HG02970 (cell line): Measurements from ENCODE around the gene PCBP3.
"Not testable (repeated sequence)": the region's sequence is repeated elsewhere in the genome, so short reads cannot be mapped to it uniquely, and the experiment has no call there.

Experiments
- ATAC-seq: cut with Tn5 transposase; IDR thresholded peaks from one replicate; pipeline ENCODE4 v1.9.1; 2021; ENCODE audit warnings: mild to moderate bottlenecking, moderate library complexity, moderate number of reproducible peaks; ENCODE audit not compliant: unreplicated experiment, low FRiP score

PCBP3 gene

DNA sequence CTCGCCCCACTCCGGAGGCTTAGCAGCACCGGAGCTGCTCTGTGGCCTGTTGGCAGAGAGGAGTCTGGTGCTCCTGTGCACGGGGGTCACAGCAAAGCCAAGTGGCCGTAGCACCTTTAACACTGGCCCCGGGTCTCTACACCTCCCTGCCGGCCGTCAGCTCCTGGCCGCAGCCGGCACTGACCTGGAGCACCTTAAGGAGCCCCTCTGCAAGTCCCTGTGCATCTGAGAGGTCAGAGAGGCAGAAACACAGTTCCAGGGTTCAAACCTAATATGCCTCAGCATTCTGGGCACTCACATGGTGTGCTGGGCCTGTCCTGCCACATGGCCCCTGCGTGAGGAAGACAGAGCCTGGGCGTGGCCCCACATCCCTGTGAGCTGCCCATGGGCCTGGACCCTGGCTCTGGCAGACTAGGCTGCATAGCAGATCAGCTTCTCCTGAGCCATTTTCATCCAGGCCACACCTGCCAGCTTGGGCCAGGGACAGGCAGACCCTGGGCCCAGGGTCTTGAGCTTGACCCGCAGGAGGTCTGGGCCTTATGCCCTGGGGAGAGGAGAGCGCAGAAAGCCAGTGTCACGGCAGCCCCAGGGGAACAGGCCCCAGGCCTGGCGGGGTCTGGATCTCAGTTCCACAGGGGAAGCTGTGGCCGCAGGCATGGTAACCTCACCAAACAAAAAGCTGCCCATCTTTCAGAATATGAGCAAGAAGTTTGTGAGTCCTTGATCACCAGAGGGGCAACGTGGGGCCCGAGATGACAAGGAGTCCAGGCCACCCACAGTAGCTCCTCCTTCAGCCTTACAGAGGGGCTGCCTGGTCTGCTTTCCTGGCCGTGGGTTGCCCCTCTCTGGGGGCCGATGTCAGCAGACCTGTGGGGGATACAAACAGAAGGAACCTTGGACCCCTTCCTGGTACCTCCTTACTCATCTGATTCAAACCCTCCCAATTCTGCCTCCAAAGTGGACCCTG, 192.1 kb downstream of the PCBP3 start:
- no peak for ATAC-seq

GRCh38 chr21:45836268-45836655, 192.7 kb downstream of the PCBP3 start:
- no peak for ATAC-seq

- no peak for ATAC-seq
Observed at GRCh38 chr21:45836694-45837670, 193.5 kb downstream of the PCBP3 start.

GRCh38 chr21:45837936-45838335, 194.4 kb downstream of the PCBP3 start:
- ATAC-seq, result no peak

DNA sequence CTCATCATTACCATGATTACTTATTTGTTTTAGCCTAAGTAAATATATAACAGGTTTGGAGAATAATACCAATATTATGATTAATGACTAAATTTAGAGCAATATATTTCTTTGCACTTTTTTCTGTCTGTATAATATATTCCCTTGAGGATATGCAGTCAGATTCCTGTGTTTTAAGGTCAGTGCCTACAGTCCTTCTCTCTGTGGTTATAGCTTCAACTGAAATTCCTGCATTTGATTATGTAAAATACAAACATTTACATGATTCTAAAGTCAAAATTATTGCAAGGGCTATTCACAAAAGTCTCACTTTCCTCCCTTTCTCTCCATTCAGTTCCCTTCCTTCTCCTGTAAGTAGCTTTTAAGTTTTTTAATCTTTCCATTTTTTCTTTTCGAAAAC, 195.1 kb downstream of the PCBP3 start:
- no peak for ATAC-seq

GRCh38 chr21:45839274-45839673, 195.7 kb downstream of the PCBP3 start:
- no peak for ATAC-seq

DNA sequence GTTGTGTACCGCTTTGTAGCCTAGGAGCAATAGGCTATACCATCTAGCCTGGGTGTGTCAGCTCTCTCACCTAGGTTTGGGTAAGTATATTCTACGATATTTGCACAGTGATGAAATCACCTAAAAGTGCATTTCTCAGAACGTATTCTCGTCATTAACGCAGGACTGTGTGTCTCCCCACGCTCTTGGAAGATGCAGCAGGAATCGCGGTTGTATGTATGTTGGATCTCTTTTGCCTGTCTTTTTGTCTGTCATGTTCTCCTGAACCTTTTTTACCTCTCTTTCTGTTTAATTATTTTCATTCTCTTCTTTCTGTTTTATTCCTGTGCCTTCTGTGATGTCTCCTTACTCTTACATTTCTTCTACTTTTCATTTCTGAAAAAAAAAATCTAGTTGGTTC, 197.5 kb downstream of the PCBP3 start:
- no peak for ATAC-seq

GRCh38 chr21:45843426-45843825, 199.9 kb downstream of the PCBP3 start:
- ATAC-seq, result no peak

- no peak for ATAC-seq
Observed at GRCh38 chr21:45844181-45844580, 200.7 kb downstream of the PCBP3 start.

- ATAC-seq, result no peak
Observed at GRCh38 chr21:45845063-45845769, 201.7 kb downstream of the PCBP3 start.

GRCh38 chr21:45845770-45846090, 202.2 kb downstream of the PCBP3 start:
- no peak for ATAC-seq

DNA sequence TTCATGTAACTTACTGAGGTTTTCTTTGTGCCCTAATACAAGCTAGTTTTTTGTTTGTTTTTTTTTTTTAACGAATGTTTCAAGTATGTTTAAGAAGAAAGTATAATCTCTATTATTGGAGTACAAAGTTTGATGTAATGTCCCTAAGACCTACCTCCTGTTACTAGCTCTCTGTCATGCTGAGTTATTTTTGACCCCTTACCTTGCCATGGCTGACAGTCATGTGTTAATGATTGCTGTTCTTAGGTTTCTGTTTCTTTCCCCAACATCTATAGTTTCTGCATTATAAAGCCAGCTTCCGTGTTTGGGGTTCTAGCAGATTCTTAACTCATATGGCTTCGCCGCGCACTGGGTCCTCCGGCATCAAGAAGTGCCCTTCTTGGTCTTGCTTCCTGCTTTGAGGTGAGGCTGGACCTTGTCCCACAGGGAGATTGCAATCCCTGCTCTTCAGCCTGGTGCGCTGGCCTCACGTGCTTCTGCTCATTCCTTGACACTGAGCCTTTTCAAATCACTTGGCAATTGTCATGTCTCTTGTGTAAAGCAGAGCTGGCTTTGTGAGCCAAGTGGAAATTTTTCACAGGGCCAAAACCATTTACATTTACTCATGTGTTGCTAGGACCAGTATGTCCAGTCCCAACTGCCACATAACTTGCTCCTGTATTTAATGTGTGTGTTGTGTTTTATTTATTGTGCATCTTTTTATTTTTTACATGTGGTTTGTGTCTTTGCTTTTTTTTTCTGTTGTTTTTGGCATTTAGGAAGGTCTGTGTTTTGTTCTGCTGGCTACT, 203.0 kb downstream of the PCBP3 start:
- no peak for ATAC-seq

- no peak for ATAC-seq
Observed at GRCh38 chr21:45847870-45848269, 204.3 kb downstream of the PCBP3 start.

- ATAC-seq, result no peak
Observed at GRCh38 chr21:45848331-45848730, 204.8 kb downstream of the PCBP3 start.

GRCh38 chr21:45848805-45849204, 205.3 kb downstream of the PCBP3 start:
- ATAC-seq, result no peak

GRCh38 chr21:45849651-45850050, 206.1 kb downstream of the PCBP3 start:
- no peak for ATAC-seq

GRCh38 chr21:45850181-45850580, 206.7 kb downstream of the PCBP3 start:
- no peak for ATAC-seq

GRCh38 chr21:45852386-45852785, 208.9 kb downstream of the PCBP3 start:
- not testable (repeated sequence) for ATAC-seq

DNA sequence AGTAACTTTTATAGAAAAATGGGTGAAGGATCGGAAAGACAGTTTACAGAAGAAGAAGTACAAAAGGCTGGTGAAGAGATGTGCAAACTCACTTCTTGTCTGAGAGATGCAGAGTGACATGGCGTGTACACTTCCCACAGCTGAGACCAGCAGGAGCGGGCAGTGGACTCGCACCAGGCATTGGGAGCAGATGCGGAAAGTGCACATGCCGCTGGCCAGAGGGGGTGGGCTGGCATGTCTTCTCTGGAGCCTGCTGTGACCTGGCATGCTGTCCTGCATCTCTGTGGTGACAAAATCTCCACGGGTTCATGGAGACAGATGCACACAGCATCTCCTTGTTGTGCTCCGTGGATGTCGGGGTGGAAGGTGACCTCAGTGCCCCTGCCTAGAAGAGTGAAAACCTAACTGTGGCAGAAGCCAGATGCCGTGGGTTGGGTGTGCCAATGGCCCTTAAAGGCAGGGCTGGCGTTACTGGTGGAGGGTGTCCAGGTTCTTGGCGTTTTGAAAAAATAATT, 209.4 kb downstream of the PCBP3 start:
- no peak for ATAC-seq
